VCaP (cell line): ENCODE results near the gene MAPKBP1.

ENCODE experiments used
- H3K27ac ChIP-seq: fragments of 450-650 bp; 2 replicates; pipeline ENCODE4 v1.5.1; 2017
- TF ChIP-seq, protein P1 (sequence below): fragments of 450-650 bp; conservative IDR thresholded peaks from 2 replicates; pipeline ENCODE4 v1.5.1; 2017; ENCODE audit warnings: mild to moderate bottlenecking, moderate library complexity

MAPKBP1 gene

GRCh38 chr15:41857316-41857715, 83.0 kb downstream of the MAPKBP1 start:
- H3K27ac ChIP-seq, result no peak overlapping the region
- TF ChIP-seq, protein P1, sequence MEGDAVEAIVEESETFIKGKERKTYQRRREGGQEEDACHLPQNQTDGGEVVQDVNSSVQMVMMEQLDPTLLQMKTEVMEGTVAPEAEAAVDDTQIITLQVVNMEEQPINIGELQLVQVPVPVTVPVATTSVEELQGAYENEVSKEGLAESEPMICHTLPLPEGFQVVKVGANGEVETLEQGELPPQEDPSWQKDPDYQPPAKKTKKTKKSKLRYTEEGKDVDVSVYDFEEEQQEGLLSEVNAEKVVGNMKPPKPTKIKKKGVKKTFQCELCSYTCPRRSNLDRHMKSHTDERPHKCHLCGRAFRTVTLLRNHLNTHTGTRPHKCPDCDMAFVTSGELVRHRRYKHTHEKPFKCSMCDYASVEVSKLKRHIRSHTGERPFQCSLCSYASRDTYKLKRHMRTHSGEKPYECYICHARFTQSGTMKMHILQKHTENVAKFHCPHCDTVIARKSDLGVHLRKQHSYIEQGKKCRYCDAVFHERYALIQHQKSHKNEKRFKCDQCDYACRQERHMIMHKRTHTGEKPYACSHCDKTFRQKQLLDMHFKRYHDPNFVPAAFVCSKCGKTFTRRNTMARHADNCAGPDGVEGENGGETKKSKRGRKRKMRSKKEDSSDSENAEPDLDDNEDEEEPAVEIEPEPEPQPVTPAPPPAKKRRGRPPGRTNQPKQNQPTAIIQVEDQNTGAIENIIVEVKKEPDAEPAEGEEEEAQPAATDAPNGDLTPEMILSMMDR, result no peak

- no peak overlapping the region for H3K27ac ChIP-seq
- TF ChIP-seq, protein P1, result no peak
Observed at GRCh38 chr15:41858756-41859155, 84.5 kb downstream of the MAPKBP1 start.

DNA sequence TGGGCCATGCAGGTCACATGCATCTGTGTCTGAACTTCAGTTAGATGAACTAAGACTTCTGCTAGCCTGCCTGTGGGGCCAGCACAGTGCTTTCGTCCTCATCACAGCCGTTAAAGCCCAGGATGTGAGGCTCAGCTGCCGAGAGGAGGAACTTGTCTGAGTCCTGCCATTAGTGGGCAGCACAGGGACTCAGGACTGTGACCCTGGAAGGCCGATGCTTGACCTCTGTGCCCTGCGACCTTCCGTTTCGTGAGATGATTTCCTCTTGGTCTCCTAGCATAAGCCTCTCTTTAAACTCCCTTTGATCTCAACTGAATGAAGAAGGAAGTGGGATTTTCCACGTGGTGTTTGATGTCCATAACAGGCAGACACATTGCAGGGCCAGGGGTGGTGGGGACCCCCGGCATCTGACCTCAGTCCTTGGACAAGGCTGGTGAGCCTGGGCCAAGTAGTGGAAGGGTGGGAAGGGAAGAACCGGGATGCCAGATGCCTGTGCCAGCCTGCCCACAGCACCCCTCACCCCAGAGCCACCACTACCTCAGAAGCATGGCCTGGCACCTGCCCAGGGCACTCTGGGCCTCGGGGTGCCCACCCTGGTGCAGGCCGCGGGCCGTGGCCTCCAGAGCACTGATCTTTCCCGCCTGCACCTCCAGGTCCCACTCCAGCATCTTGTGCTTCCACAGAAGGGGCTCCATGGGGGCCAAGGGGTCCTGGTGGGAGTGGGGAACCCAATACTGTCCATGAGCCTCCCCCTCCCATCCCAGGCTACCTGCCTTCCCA, 86.0 kb downstream of the MAPKBP1 start:
- TF ChIP-seq, protein P1, result no peak
- no peak overlapping the region for H3K27ac ChIP-seq

- peak overlapping the region; percentile 45; the same call in 1 of the 2 replicates for H3K27ac ChIP-seq
Observed at GRCh38 chr15:41861736-41862356, 87.6 kb downstream of the MAPKBP1 start.

DNA sequence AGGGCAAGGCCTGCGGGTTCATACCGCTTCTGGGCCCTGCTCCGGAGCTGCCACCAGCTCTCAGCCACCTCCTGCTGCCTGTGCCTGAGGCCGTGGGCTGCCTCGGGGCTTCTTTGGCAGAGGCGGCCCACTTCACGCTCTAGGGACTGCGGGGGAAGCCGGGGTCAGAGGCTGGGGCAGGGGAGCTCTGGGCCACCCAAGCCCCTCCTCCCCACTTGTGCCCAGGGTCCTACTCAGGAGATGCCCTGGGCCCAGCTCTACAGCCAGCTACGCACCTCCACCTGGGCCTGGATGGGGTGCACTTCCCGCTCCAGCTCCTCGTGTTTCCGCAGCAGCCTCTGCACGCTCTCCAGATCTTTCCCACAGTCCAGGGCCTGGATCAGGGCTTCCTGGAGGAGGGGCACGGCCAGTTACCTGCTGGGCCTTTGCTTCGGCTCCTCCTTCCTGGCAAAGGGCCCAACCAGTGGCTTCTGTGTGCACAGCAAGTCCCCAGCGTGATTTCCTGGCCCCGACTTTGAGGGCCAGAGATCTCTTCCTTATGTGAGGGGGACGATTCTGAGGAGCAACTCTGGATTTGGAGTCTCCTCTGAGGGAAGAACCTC, 88.3 kb downstream of the MAPKBP1 start:
- peak overlapping the region; percentile 45; the same call in 1 of the 2 replicates for H3K27ac ChIP-seq
- TF ChIP-seq, protein P1, result no peak

More at GRCh38 chr15:41861736-41862356, 87.6 kb downstream of the MAPKBP1 start:
- TF ChIP-seq, protein P1, result no peak

GRCh38 chr15:41865490-41866055, 91.3 kb downstream of the MAPKBP1 start:
- TF ChIP-seq, protein P1, result no peak
- no peak overlapping the region for H3K27ac ChIP-seq

GRCh38 chr15:41866263-41866703, 92.0 kb downstream of the MAPKBP1 start:
- no peak overlapping the region for H3K27ac ChIP-seq
- TF ChIP-seq, protein P1, result no peak
